HepG2 (cell line): ENCODE data around the gene FAM184B. TPM values are rescaled to one million over a fixed set of nuclear protein-coding genes. Genes with fewer than 3 reads are reported as not detected.
A peak's percentile ranks its signal among the peaks of the same experiment; 100 is the strongest.

Experiments used
- BRCA1 ChIP-seq: sonication (generic); formaldehyde crosslinking; IDR thresholded peaks from 2 replicates; pipeline ENCODE4 v1.4.0; 2020; ENCODE audit warnings: missing genetic modification reagents
- CBX5 ChIP-seq: sonication (generic); formaldehyde crosslinking; IDR thresholded peaks from 2 replicates; pipeline ENCODE4 v1.4.0; 2020; ENCODE audit warnings: missing genetic modification reagents, borderline replicate concordance
- CEBPB ChIP-seq: IDR thresholded peaks from 2 replicates; pipeline ENCODE4 v1.6.1; 2011; ENCODE audit warnings: low read depth, low read length, improper control_type of control experiment, borderline replicate concordance
- GRHL1 ChIP-seq: sonication (generic); formaldehyde crosslinking; conservative IDR thresholded peaks from 2 replicates; pipeline ENCODE4 v1.8.0; 2022; ENCODE audit warnings: missing genetic modification reagents
- MED8 ChIP-seq: sonication (generic); formaldehyde crosslinking; IDR thresholded peaks from 2 replicates; pipeline ENCODE4 v1.8.1; 2023; ENCODE audit warnings: mild to moderate bottlenecking, missing genetic modification reagents; ENCODE audit not compliant: insufficient replicate concordance
- NFE2 ChIP-seq: sonication (generic); formaldehyde crosslinking; IDR thresholded peaks from 2 replicates; pipeline ENCODE4 v1.4.0; 2020; ENCODE audit warnings: missing genetic modification reagents
- NKX3-1 ChIP-seq: sonication (generic); formaldehyde crosslinking; IDR thresholded peaks from 2 replicates; pipeline ENCODE4 v1.5.0; 2020; ENCODE audit warnings: missing genetic modification reagents
- RARA ChIP-seq: IDR thresholded peaks from 2 replicates; pipeline ENCODE4 v1.6.1; 2016; ENCODE audit warnings: missing genetic modification reagents, missing compliant biosample characterization
- SRY ChIP-seq: sonication (generic); formaldehyde crosslinking; IDR thresholded peaks from 2 replicates; pipeline ENCODE4 v1.8.0; 2022; ENCODE audit warnings: mild to moderate bottlenecking, missing genetic modification reagents
- TBP ChIP-seq: sonication (generic); formaldehyde crosslinking; IDR thresholded peaks from 2 replicates; pipeline ENCODE4 v1.5.0; 2020; ENCODE audit warnings: missing genetic modification reagents
- TGIF2 ChIP-seq: IDR thresholded peaks from 2 replicates; pipeline ENCODE4 v1.6.1; 2016; ENCODE audit warnings: control low read depth, missing compliant biosample characterization
- USF2 ChIP-seq, 2 experiments: sonication (generic) in 1 of 2; formaldehyde crosslinking in 1 of 2; IDR thresholded peaks; 2 replicates each; pipeline versions ENCODE4 v1.5.1 to v1.6.1; 2011 to 2020; ENCODE audit warnings: borderline replicate concordance in 1 of 2, low read depth in 1 of 2, low read length in 1 of 2, mild to moderate bottlenecking in 1 of 2, missing genetic modification reagents in 1 of 2, moderate library complexity in 1 of 2
- ZNF512B ChIP-seq: sonication (generic); formaldehyde crosslinking; IDR thresholded peaks from 2 replicates; pipeline ENCODE4 v1.5.1; 2020; ENCODE audit warnings: missing genetic modification reagents, mild to moderate bottlenecking, borderline replicate concordance
- ZNF547 ChIP-seq: sonication (generic); formaldehyde crosslinking; IDR thresholded peaks from 2 replicates; pipeline ENCODE4 v1.5.1; 2020; ENCODE audit warnings: mild to moderate bottlenecking, missing genetic modification reagents
- ZNF660 ChIP-seq: sonication (generic); formaldehyde crosslinking; IDR thresholded peaks from 2 replicates; pipeline ENCODE4 v1.5.1; 2020; ENCODE audit warnings: mild to moderate bottlenecking, low read depth, missing genetic modification reagents, borderline replicate concordance
- ZNF710 ChIP-seq: sonication (generic); formaldehyde crosslinking; IDR thresholded peaks from 2 replicates; pipeline ENCODE4 v1.5.0; 2020; ENCODE audit warnings: mild to moderate bottlenecking, missing genetic modification reagents, borderline replicate concordance
- polyA plus RNA-seq, 8 experiments: library from polyadenylated mRNA; depleted of rRNA in 3 of 8; stranded (reverse) in 7 of 8; unstranded in 1 of 8; fragments of >200 nt; fragmentation: Illumina TruSeq in 4 of 8; extraction: Trizol in 4 of 8; gene quantifications; 2 replicates each; pipeline versions ENCODE4 v1.2.1 to v1.2.3, GENCODE V29; 2011 to 2016; ENCODE audit warnings: low read depth in 4 of 8, missing spikeins in 1 of 8, mixed read lengths in 1 of 8; ENCODE audit not compliant: insufficient read depth in 1 of 8
- total RNA-seq, 5 experiments: library from RNA; depleted of rRNA; stranded (reverse); fragments of >200 nt; fragmentation: Illumina TruSeq; extraction: Trizol; gene quantifications; 2 replicates each; pipeline ENCODE4 v1.2.3, GENCODE V29; 2016; ENCODE audit warnings: low read depth in 1 of 5

Gene FAM184B
- total and polyA plus RNA-seq, 2 of the 13 experiments (the other 11 are each of a cell fraction or from before 2014, with no cell fraction given), result not detected

GRCh38 chr4:17810260-17811077 is 29.0 kb upstream of the FAM184B start, which contains the start of the genes DCAF16 and NCAPG (continued):
- TF ChIP-seq ZNF710 (CRISPR knock-in tag), result no peak
- TF ChIP-seq CEBPB, result no peak
- no peak for TF ChIP-seq TBP (CRISPR knock-in tag)
- TF ChIP-seq NKX3-1 (CRISPR knock-in tag), result peak; percentile 30; the same call in 1 of the 2 replicates
- no peak for TF ChIP-seq GRHL1 (CRISPR knock-in tag)
- TF ChIP-seq SRY (CRISPR knock-in tag), result peak; percentile 79
- peak; percentile 32; the same call in 1 of the 2 replicates for TF ChIP-seq CBX5 (CRISPR knock-in tag)
- peak; percentile 33; the same call in 1 of the 2 replicates for TF ChIP-seq RARA (CRISPR knock-in tag)
- no peak for TF ChIP-seq NFE2 (CRISPR knock-in tag)
- TF ChIP-seq BRCA1 (CRISPR knock-in tag), result peak; percentile 85; the same call in 1 of the 2 replicates
- TF ChIP-seq ZNF547 (CRISPR knock-in tag), result peak; percentile 94
- peak; percentile 49; the same call in 1 of the 2 replicates for TF ChIP-seq ZNF660 (CRISPR knock-in tag)
- peak; percentile 99 for TF ChIP-seq TGIF2 (CRISPR knock-in tag)
- no peak for TF ChIP-seq ZNF512B (CRISPR knock-in tag)
- TF ChIP-seq MED8, result peak; percentile 35
- no peak for TF ChIP-seq USF2 (IDR thresholded peaks at IDR 0.05; ENCODE audit: low read depth, low read length)
- peak; percentile 43; the same call in 1 of the 2 replicates for TF ChIP-seq USF2 (CRISPR knock-in tag; IDR thresholded peaks at IDR 0.05; ENCODE audit: borderline replicate concordance)
